Upper lobe of right lung (tissue), 1 donor: ENCODE results near the gene GZF1. TPM values are rescaled to one million over a fixed set of nuclear protein-coding genes. Genes with fewer than 3 reads are reported as not detected.

Source experiments
- ATAC-seq: fragments of 200-7000 bp; cut with Tn5 transposase; one replicate; pipeline ENCODE4 v1.9.1; 2020; ENCODE audit warnings: mild to moderate bottlenecking, moderate library complexity
- DNase-seq: peaks from one replicate; pipeline ENCODE4 v3.0.0-alpha.2; 2020
- H3K27ac ChIP-seq: fragments of 200-600 bp; one replicate; pipeline ENCODE4 v1.8.0; 2022
- H3K27me3 ChIP-seq: fragments of 200-600 bp; one replicate; pipeline ENCODE4 v1.8.0; 2022; ENCODE audit warnings: mild to moderate bottlenecking
- H3K36me3 ChIP-seq: fragments of 200-600 bp; one replicate; pipeline ENCODE4 v1.8.0; 2022
- H3K4me1 ChIP-seq: fragments of 200-600 bp; one replicate; pipeline ENCODE4 v1.8.0; 2022
- H3K4me3 ChIP-seq: fragments of 200-600 bp; one replicate; pipeline ENCODE4 v1.8.0; 2022; ENCODE audit warnings: mild to moderate bottlenecking
- H3K9me3 ChIP-seq: fragments of 200-600 bp; one replicate; pipeline ENCODE4 v1.8.0; 2022
- CTCF ChIP-seq: fragments of 200-600 bp; IDR thresholded peaks from one replicate; pipeline ENCODE4 v1.8.0; 2022; ENCODE audit warnings: antibody characterized with exemption
- intact Hi-C: fragments of 100-400 bp; cut with DNase I; formaldehyde crosslinking; loops from one replicate; pipeline ENCODE4 v1.11.0; 2022
- total RNA-seq: library from RNA; stranded (reverse); fragmentation: NEBNext Ultra II Directional; extraction: Animal tissue kit (Norgen Biotek cat#: 25700); gene quantifications from one replicate; pipeline ENCODE4 v1.2.1, GENCODE V29; 2021
- donor health status: DM: no; HTN: yes; CAD: no; lungs with severe emphysema.

The GZF1 gene
- total RNA-seq, 1 donor from 2014 or later = 12.5 TPM

GRCh38 chr20:23336476-23336875 lies 25.5 kb upstream of the GZF1 start:
- no peak for TF ChIP-seq CTCF
- Histone ChIP-seq H3K36me3 (no peaks in the 10 kb centered on the region), H3K27ac (no peak overlapping the region), H3K4me3 (no peak overlapping the region), H3K9me3 (no peaks in the 10 kb centered on the region), H3K27me3 (no peaks in the 10 kb centered on the region), H3K4me1 (no peaks in the 10 kb centered on the region)
- ATAC-seq = no peak
- intact Hi-C loops = loop anchor here (10.0 kb wide), 1 partner anchor 92 kb away; no protein-coding TSS in a partner anchor
- no peak for DNase-seq

- no peak for TF ChIP-seq CTCF
- Histone ChIP-seq H3K4me3 (no peak overlapping the region), H3K9me3 (no peaks in the 10 kb centered on the region), H3K27ac (no peak overlapping the region), H3K36me3 (no peaks in the 10 kb centered on the region), H3K27me3 (no peaks in the 10 kb centered on the region), H3K4me1 (no peaks in the 10 kb centered on the region)
- intact Hi-C loops = loop anchor here (10.0 kb wide), 1 partner anchor 93 kb away; no protein-coding TSS in a partner anchor
- ATAC-seq (no peak), DNase-seq (no peak)
Observed at GRCh38 chr20:23337312-23337711, 24.7 kb upstream of the GZF1 start.

- TF ChIP-seq CTCF = no peak
- DNase-seq (no peak), ATAC-seq (no peak)
- no peaks in the 10 kb centered on the region for H3K9me3 ChIP-seq
- H3K36me3 ChIP-seq = no peaks in the 10 kb centered on the region
- no peak overlapping the region for H3K27ac ChIP-seq
- no peaks in the 10 kb centered on the region for H3K27me3 ChIP-seq
- intact Hi-C loops = loop anchor here (5.0 to 10.0 kb wide), 2 partner anchors 95 to 643 kb away; no protein-coding TSS in a partner anchor
- no peaks in the 10 kb centered on the region for H3K4me1 ChIP-seq
- H3K4me3 ChIP-seq = no peak overlapping the region
Observed at GRCh38 chr20:23339986-23340385, 22.0 kb upstream of the GZF1 start.

- ATAC-seq (peak; percentile 84), DNase-seq (no peak)
- Histone ChIP-seq H3K4me3 (no peak overlapping the region), H3K27me3 (no peaks in the 10 kb centered on the region), H3K36me3 (no peaks in the 10 kb centered on the region), H3K4me1 (no peaks in the 10 kb centered on the region), H3K9me3 (no peaks in the 10 kb centered on the region), H3K27ac (no peak overlapping the region)
- intact Hi-C loops = loop anchor here (5.0 kb wide), 1 partner anchor 643 kb away; no protein-coding TSS in a partner anchor
- peak; percentile 69 for TF ChIP-seq CTCF
Observed at GRCh38 chr20:23340524-23340923, 21.5 kb upstream of the GZF1 start.

- no peak overlapping the region for H3K27ac ChIP-seq
- no peaks in the 10 kb centered on the region for H3K36me3 ChIP-seq
- no peaks in the 10 kb centered on the region for H3K27me3 ChIP-seq
- DNase-seq (no peak), ATAC-seq (no peak)
- no peak overlapping the region for H3K4me3 ChIP-seq
- no peaks in the 10 kb centered on the region for H3K4me1 ChIP-seq
- H3K9me3 ChIP-seq = no peaks in the 10 kb centered on the region
- intact Hi-C loops = loop anchor here (5.0 kb wide), 1 partner anchor 644 kb away; no protein-coding TSS in a partner anchor
- TF ChIP-seq CTCF = no peak
Observed at GRCh38 chr20:23341073-23341472, 20.9 kb upstream of the GZF1 start.

- Histone ChIP-seq H3K9me3 (no peaks in the 10 kb centered on the region), H3K4me3 (no peak overlapping the region), H3K27ac (no peak overlapping the region), H3K36me3 (no peaks in the 10 kb centered on the region), H3K4me1 (no peaks in the 10 kb centered on the region), H3K27me3 (no peaks in the 10 kb centered on the region)
- ATAC-seq (no peak), DNase-seq (no peak)
- intact Hi-C loops = loop anchor here (5.0 kb wide), 1 partner anchor 646 kb away; no protein-coding TSS in a partner anchor
- TF ChIP-seq CTCF = no peak
Observed at GRCh38 chr20:23343590-23343989, 18.4 kb upstream of the GZF1 start.
